Measurements from ENCODE around the gene OCRL.

DNA sequence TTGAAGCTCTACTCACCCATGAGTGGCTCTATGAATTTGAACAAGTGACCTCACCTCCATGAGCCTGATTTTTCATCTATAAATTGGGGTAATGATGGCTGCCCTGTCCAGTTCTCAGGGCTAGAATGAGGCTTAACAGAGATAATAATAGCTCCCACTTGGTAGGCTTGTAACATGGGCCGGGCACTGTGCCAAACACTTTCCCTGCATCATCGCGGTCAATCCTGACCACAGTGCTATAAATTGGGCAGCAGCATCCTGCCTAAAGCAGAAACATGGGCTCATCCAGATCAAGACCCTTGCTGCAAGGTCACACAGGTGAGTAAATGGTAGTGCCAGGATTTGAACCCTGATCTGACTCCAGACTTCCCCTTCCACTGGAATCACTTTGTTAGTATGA lies 101.9 kb downstream of the OCRL start:
- TF ChIP-seq, protein P1, sequence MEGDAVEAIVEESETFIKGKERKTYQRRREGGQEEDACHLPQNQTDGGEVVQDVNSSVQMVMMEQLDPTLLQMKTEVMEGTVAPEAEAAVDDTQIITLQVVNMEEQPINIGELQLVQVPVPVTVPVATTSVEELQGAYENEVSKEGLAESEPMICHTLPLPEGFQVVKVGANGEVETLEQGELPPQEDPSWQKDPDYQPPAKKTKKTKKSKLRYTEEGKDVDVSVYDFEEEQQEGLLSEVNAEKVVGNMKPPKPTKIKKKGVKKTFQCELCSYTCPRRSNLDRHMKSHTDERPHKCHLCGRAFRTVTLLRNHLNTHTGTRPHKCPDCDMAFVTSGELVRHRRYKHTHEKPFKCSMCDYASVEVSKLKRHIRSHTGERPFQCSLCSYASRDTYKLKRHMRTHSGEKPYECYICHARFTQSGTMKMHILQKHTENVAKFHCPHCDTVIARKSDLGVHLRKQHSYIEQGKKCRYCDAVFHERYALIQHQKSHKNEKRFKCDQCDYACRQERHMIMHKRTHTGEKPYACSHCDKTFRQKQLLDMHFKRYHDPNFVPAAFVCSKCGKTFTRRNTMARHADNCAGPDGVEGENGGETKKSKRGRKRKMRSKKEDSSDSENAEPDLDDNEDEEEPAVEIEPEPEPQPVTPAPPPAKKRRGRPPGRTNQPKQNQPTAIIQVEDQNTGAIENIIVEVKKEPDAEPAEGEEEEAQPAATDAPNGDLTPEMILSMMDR (IDR thresholded peaks at IDR 0.05; ENCODE audit: insufficient read depth, low read length), result no peak
- TF ChIP-seq POLR2AphosphoS5 (IDR thresholded peaks at IDR 0.05; ENCODE audit: low read depth), result no peak
- no peak for TF ChIP-seq GABPA (IDR thresholded peaks at IDR 0.05; ENCODE audit: low read depth)
- TF ChIP-seq, protein P2, sequence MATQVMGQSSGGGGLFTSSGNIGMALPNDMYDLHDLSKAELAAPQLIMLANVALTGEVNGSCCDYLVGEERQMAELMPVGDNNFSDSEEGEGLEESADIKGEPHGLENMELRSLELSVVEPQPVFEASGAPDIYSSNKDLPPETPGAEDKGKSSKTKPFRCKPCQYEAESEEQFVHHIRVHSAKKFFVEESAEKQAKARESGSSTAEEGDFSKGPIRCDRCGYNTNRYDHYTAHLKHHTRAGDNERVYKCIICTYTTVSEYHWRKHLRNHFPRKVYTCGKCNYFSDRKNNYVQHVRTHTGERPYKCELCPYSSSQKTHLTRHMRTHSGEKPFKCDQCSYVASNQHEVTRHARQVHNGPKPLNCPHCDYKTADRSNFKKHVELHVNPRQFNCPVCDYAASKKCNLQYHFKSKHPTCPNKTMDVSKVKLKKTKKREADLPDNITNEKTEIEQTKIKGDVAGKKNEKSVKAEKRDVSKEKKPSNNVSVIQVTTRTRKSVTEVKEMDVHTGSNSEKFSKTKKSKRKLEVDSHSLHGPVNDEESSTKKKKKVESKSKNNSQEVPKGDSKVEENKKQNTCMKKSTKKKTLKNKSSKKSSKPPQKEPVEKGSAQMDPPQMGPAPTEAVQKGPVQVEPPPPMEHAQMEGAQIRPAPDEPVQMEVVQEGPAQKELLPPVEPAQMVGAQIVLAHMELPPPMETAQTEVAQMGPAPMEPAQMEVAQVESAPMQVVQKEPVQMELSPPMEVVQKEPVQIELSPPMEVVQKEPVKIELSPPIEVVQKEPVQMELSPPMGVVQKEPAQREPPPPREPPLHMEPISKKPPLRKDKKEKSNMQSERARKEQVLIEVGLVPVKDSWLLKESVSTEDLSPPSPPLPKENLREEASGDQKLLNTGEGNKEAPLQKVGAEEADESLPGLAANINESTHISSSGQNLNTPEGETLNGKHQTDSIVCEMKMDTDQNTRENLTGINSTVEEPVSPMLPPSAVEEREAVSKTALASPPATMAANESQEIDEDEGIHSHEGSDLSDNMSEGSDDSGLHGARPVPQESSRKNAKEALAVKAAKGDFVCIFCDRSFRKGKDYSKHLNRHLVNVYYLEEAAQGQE (IDR thresholded peaks at IDR 0.05; ENCODE audit: insufficient replicate concordance, low read depth), result no peak

Data from HL-60 (cell line).